HG03432 (cell line): ENCODE measurements around the gene CD163L1.

ENCODE experiments used
- ATAC-seq: cut with Tn5 transposase; IDR thresholded peaks from one replicate; pipeline ENCODE4 v1.9.1; 2021; ENCODE audit warnings: mild to moderate bottlenecking, moderate library complexity; ENCODE audit not compliant: unreplicated experiment

The CD163L1 gene

DNA sequence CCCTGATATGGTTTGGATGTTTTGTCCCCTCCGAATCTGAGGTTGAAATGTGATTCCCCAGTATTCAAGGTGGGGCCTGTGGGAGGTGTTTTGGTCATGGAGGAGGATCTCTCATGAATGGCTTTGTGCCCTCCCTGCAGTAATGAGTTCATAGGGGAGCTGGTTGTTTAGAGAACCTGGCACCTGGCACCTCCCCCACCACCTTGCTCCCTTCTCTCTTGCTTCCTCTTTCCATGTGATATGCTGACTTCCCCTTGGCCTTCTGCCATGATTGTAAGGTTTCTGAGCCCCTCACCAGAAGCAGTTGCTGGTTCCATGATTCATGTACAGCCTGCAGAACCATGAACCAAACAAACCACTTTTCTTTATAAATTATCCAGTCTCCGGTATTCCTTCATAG lies 32.6 kb downstream of the CD163L1 start:
- no peak for ATAC-seq

DNA sequence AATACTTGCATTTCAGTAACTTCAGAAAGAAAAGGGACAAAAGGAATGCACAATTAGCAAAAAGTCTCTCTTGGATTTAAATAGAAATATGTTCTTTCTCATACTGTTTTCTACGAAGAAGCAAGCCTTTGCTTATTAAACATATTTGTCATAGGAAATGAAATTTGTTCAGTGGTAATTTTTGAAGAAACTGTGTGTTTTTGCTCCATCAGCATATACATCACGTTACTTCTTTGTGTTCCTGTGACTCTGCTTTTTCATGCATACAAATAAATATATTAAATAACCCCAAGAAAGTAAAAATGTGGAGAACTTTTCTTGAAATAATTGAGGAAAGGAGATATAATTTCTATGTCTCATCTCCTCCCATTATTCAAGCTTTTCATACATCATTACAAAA lies 39.7 kb downstream of the CD163L1 start:
- no peak for ATAC-seq

DNA sequence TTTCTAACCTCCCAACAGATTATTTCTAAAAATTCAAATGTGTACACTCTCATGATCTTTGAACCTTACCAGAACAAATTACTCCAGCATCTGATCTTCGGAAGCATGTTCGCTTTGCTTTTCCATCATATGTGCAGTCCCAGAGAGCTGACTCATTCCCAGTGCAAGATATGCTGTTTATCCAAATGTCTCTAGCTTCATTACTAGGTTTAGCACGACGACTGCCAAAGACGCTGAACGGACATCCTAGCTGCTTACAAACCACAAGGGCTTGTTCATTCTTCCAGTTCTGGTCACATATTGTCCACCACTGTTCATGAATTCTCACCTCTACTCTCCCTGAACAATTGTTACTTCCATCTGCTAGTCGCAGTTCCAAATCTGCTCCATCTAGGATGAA lies 40.5 kb downstream of the CD163L1 start:
- ATAC-seq: no peak

DNA sequence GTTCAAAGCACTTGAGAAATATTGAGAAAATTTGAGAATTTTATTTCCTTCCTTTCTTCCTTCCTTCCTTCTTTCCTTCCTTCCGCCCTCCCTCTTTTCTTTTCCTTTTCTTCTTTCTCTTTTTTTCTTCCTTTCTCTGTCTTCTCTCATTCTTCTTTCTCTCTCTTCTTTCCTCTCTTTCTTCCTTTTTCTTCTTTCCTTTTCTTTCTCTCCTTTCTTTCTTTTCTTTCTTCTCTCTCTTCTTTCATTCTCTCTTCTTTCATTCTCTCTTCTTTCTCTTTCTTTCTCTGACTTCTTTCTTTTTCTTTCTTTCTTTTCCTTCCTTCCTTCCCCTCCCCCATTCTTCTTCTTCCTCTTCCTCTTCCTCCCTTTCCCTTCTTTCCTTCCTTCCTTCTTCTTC lies 44.9 kb downstream of the CD163L1 start:
- ATAC-seq: no peak

DNA sequence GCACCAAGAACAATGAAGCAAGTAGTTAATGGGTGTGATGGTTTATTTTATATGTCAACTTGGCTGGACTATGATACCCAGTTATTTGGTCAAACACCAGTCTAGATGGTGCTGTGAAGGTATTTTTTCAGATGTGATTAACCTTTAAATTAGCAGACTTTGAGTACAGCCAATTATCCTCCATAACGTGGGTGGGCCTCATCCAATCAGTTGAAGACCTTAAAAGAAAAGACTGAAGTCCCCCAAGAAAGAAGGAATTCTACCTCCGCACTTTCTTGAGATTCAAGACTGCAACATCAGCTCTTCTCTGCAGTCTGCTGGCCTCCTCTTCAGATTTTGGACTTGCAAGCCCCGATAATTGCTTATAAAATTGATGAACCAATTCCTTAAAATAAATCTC lies 47.5 kb downstream of the CD163L1 start:
- ATAC-seq: no peak

DNA sequence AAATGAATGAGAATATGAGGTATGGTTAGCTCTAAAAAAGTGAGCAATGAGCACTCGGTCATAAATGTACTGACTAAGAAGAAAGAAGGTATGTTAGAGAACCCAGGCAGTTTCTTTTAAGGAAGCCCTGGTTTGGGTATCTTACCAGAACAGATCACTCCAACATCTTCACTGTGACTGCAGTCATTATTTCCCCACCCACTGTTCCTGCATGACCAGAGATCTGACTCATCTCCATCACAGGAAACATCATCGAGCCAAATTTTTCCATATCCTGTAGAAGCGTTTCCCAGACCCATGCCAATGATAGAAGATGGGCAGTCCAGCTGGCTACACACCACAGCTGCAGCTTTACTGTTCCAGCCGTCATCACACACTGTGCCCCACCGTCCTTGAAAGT lies 48.0 kb downstream of the CD163L1 start:
- no peak for ATAC-seq

DNA sequence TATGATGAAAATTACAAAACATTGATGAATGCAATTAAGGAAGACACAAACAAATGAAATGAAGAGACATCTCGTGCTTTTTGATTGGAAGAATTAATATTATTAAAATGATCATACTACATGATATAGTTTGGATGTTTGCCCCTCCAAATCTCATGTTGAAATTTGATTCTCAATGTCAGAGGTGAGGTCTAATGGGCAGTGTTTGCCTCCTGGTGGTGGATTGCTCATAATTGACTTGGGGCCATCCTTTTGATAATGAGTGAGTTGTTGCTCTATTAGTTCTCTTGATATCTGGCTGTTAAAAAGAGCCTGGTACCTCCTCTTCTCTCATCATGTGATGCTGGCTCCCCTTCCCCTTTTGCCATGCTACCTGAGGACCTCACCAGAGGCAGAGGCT lies 56.7 kb downstream of the CD163L1 start:
- ATAC-seq: no peak

DNA sequence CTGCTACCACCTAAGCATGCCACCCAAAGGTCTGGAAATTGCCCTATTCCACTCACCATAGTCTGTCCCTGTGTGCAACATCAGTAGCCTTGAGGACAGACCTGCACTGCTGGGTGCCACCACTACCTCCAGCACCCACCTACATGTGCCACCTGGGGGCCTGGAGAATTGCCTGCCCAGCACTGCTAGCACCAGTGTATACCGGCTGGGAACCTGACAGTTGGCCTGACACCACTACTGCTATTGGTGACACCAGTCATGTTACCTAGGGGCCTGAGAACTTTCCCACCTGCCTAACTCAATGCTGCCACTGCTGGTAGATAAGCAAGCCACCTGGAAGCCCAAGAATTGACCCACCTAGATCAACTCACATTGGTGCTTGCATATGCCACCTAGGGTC lies 60.8 kb downstream of the CD163L1 start:
- ATAC-seq: no peak

DNA sequence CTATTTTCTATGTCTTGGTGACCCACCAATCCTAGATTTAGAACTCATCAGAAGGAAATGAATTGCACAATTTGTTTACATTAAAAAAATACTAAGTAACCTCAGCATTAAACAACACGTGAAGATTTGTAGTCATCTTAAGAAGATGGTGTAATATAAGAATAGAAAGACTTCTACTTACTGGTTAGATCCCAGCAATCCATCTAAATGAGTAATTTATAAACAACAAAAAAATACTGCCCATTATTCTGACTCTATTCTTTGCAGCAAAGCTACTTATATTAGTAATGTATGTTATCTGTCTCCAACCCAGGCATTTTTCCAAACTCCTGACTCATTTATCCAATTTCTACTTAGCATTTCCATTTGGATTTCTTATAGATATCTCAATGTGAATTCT lies 67.8 kb downstream of the CD163L1 start:
- no peak for ATAC-seq

DNA sequence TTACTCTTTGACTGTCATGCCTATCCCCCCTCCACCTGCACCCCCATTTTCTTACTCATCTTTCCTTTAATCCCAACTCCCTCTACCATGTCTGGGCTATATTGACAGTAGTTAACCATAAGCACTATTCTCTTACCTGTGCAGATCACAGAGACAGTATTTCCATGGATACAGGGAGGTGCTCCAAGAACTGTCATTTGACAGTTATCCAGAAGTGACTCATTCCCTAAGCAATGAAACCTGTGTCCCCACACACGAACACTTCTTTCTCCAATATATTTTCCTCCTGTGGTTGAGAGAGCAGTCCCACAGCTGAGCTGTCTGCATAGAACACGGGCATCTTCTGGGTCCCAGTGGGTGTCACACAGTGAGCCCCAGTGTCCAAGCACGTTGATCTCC lies 68.8 kb downstream of the CD163L1 start:
- no peak for ATAC-seq

DNA sequence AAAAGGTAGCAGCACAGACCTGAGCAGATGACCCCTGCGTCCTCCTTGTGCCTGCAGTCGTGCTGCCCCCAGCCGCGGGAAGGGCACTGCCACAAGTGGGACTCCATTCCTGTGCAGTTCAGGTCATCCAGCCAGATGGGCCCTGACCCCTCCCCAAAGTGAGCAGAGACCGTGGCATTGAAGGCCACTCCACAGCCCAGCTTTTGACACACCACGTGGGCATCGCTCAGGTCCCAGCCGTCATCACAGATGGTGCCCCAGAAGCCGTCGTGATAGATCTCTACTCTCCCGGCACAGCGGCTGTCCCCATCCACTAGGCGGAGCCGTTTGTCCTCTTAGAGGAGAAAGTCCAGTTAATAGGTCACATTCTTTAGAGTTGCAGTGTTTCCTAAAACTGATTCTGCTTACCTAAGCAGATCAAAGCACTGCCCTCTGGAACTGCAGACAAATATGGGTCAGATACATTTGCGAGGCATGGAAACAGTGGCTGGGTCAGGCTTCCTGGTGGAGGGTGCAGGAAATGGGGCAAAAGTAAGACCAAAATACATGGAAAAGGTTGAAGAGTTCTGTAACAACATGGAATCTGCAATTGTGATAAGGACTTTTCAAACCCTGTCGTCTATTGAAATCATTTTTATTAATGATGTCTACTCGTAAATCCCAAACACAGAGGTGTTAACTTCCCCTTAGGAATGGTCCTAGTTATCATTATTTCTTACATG lies 69.4 kb downstream of the CD163L1 start:
- ATAC-seq: no peak

DNA sequence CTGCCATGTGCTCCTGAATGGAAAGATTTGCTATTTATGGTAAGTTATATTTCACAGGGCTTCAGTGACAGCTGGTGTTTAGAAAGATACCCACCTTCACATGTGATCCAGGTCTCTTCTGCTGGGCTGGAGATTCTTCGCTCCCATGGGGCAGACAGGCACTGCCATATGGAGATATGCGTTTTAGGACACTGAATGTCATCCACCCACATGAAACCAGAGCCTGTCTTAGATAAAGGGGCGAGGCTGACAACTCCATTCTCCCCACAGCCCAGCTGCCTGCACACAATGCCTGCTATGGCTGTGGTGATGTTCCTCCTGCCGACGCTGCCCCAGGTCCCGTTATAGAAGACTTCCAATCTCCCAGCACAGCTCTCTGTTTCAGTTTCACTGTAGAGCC lies 70.7 kb downstream of the CD163L1 start:
- no peak for ATAC-seq

DNA sequence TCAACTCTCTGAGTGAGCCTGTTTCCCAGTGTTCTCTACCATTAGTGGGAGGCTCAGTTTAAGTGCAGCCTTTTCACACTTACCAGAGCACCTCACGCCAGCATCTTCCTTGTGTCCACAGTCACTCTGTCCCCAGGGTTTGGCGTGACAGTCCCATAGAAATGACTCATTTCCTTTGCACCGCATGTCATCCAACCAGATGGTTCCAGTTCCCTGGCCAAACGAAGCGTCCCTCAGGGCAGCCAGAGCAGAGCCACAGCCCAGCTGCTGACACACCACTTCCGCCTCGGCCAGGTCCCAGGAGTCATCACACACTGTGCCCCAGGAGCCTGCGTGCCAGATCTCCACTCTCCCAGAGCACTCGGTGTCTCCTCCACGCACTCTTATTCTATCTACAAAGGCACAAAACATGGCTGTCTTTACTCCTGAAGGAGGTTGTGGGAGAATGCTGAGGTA lies 74.7 kb downstream of the CD163L1 start:
- ATAC-seq: peak; percentile 72

DNA sequence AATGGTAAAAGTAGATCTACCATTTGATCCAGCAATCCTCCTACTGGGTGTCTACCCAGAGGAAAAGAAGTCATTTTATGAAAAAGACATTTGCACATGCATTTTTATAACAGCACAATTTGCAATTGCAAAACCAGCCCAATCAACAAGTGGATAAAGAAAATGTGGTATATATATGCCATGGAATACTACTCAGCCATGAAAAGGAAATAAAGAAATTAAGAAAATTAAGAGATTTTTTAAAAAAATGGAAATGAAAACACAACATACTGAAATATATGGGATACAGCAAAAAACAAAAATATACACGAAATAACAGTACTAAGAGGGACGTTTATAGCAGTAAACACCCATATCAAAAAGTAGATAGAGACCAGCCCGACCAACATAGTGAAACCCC lies 81.2 kb downstream of the CD163L1 start:
- no peak for ATAC-seq

DNA sequence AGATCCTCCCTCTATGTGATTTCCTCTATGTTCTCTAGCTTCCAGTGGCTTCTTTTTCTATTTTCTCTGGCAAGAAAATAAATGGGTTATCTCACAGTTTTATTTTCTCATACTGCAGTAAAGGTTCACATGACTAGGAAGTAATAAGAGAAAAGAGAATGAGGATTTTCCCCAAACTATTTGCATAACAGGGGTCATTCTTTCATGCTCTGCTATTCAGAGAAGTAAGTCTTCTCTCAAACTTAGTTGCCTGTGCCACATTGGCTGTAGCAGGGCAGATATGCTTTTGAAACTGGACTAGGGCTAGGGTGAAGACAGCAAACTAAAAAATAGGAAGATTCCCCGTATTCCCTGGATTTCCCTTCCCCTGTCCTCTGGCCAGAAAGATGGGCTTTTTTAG lies 82.7 kb downstream of the CD163L1 start:
- ATAC-seq: no peak

DNA sequence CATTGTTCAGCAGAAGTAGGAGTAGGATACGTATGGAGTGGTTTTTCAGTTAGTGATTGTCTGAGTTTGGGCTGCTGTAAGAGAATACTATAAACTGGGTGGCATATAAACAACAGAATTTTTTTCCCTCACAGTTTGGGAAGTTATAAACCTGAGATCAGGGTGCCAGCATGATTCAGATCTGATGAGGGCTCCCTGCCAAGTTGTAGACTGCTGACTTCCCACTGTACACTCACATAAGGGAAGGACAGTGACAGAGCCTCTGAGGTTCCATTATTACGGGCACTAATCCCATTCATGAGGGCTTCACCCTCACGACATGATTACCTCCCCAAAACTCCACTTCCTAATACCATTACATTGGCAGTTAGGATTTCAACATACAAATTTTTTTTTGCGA lies 89.4 kb downstream of the CD163L1 start:
- no peak for ATAC-seq

DNA sequence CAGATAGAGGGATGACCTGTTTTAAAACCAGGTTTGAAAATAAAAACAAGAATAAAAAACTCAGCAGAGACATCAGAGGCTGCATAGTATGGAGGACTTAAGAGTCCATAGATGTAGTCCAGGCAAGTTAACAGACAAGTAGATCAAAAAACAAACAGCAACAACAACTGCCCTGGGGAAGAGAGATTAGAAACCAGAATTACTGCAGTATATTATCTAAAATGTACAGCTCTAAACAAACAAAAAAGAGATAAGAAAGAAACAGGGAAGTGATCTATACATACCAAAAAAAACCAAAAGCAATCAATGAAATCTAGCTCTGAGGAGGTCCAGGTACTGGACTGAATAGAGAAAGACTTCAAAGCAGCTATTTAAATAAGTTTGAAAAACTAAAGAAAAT lies 91.3 kb downstream of the CD163L1 start:
- no peak for ATAC-seq

DNA sequence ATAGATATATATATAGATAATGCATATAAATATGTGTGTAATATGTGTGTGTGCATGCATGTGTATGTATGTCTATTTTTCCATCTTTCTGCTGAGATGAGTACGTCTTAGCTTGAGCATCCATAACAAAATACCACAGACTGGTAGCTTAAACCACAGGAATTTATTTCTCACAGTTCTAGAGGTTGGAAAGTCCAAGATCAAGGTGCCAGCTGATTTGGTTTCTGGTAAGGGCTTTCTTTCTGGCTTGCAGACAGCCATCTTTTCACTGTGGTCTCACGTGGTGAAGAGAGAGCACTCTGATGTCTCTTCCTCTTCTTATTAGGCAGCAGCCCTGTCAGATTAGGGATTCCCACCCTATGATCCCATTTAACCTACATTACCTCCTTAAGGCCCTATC lies 92.8 kb downstream of the CD163L1 start:
- ATAC-seq: no peak

DNA sequence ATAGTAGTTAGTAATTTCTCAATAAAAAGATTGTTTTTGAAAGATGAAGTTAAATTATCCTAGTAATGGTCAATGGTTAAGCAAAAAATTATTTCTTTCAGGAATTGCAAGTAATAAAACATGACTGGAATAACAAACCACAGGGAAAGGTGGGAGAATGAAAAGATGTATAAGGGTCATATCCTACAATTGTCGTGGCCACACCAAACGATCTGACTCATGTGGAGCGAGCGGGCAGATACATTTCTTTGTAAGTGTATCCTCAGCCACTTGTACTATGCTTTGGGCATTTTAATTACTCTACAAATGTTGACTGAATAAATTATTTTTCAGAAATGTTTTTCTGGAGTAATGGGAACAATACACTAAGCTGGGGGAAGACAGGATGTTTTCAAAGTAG lies 94.5 kb downstream of the CD163L1 start:
- ATAC-seq: no peak

DNA sequence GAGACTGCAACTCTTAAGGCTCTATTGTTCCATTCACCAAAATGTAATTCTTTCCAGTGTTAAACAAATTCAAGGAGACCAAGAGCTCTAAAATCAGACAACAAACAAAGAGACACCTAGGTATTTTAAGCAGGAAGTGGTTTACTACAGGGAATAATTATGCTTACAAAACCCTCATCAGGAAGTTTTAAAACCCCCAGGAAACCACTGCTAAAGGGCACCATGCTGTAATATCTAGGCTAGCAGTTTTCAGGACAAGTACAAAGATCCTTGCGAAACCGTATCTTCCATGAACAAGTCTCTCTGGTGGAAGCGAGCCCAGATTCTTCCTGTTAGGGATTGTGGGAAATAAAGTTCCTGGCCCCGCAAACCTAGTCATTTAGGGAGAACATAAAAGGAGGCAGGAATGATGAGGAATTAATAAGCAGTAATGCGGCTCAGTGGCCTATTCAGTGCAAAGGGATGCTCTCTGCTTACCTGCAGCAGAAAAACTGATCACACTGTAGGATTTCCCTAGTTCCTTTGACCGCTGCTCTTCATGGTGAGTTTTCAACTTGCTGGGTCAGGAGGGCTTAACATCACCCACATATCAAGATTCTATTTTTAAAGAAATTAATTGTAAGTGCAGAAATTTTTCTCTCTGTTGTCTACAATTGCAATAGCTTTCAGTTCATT lies 97.3 kb downstream of the CD163L1 start:
- no peak for ATAC-seq

DNA sequence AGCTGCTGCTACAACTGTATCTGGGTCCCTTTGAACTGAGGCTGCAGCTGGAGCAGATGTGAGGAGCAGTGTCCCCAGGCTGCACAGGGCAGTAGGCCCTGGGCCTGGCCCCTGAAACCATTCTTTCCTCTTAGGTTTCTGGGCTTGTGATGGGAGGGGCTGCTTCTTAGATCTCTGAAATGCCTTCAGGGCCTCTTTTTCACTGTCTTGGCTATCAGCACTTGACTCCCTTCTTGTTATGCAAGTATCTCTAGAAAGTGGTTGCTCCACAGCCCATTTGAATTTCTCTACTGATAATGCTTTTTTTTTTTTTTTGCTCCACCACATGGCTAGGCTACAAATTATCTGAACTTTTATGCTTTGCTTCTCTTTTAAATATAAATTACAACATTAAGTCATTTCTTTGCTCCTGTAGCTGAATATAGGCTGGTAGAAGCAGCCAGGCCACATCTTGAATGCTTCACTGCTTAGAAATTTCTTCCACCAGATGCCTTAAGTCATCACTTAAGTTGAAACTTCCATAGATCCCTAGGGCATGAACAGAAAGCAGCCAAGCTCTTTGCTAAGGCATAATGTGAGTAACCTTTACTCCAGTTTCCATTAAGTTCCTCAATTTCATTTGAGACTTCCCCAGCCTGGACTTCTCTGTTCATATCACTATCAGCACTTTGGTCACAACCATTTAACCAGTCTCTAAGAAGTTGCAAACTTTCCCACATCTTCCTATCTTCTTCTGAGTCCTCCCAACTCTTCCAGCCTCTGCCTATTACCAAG lies 98.9 kb downstream of the CD163L1 start:
- no peak for ATAC-seq

DNA sequence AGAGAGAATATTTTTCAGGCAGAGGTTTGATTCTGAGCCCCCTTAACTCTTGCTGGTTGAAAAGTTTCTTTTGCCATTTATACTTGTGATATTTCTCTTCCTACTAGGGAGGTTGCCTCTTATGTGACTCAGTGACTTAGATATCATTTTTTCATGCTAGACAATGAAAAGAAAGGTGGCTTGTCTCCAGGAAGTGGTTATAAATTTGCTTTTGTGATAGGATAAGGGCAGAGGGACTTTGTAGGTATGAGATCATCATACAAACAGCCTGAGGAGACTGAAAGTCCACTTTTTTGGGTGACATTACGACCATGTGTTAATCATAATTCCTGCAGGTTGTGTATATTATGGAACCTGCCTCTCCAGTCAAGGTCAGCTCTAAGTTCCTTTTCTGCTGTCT lies 104.3 kb downstream of the CD163L1 start:
- no peak for ATAC-seq
